Measurements from ENCODE around the gene PERM1.
"Not testable (repeated sequence)": the region's sequence is repeated elsewhere in the genome, so short reads cannot be mapped to it uniquely, and the experiment has no call there.

Gene PERM1

GRCh38 chr1:979744-980072 is 2.2 kb downstream of the PERM1 start:
- DNase-seq (ENCODE audit: low read depth in 2 of 2, low spot score in 1 of 2) = no peak

- DNase-seq (ENCODE audit: low read depth in 2 of 2, low spot score in 1 of 2) = no peak
These were observed 2.8 kb downstream of the PERM1 start for GRCh38 chr1:978835-979743.

- no peak for DNase-seq (ENCODE audit: low read depth in 2 of 2, low spot score in 1 of 2)
These were observed 3.6 kb downstream of the PERM1 start for GRCh38 chr1:978069-978834.

GRCh38 chr1:976791-977190 is 5.1 kb downstream of the PERM1 start:
- not testable (repeated sequence) for DNase-seq (ENCODE audit: low read depth in 2 of 2, low spot score in 1 of 2)

GRCh38 chr1:975896-976683 is 5.8 kb downstream of the PERM1 start:
- DNase-seq (ENCODE audit: low read depth in 2 of 2, low spot score in 1 of 2) = peak in 1 of 2 donors; percentile 43

- no peak for DNase-seq (ENCODE audit: low read depth in 2 of 2, low spot score in 1 of 2)
These were observed 6.5 kb downstream of the PERM1 start for GRCh38 chr1:975365-975764.

- DNase-seq (ENCODE audit: low read depth in 2 of 2, low spot score in 1 of 2) = no peak
These were observed 7.1 kb downstream of the PERM1 start for GRCh38 chr1:974687-975328.

- DNase-seq (ENCODE audit: low read depth in 2 of 2, low spot score in 1 of 2) = no peak
These were observed 7.6 kb downstream of the PERM1 start for GRCh38 chr1:974293-974640.

GRCh38 chr1:973459-974292 is 8.2 kb downstream of the PERM1 start:
- no peak for DNase-seq (ENCODE audit: low read depth in 2 of 2, low spot score in 1 of 2)

GRCh38 chr1:972726-973458 is 9.0 kb downstream of the PERM1 start:
- DNase-seq (ENCODE audit: low read depth in 2 of 2, low spot score in 1 of 2) = no peak

- no peak for DNase-seq (ENCODE audit: low read depth in 2 of 2, low spot score in 1 of 2)
These were observed 10.0 kb downstream of the PERM1 start for GRCh38 chr1:971751-972506.

- DNase-seq (ENCODE audit: low read depth in 2 of 2, low spot score in 1 of 2) = no peak
These were observed 10.7 kb downstream of the PERM1 start for GRCh38 chr1:970973-971730.

GRCh38 chr1:970242-970972 is 11.5 kb downstream of the PERM1 start:
- no peak for DNase-seq (ENCODE audit: low read depth in 2 of 2, low spot score in 1 of 2)

- no peak for DNase-seq (ENCODE audit: low read depth in 2 of 2, low spot score in 1 of 2)
These were observed 12.5 kb downstream of the PERM1 start for GRCh38 chr1:969260-969855.

GRCh38 chr1:967466-968343 is 14.2 kb downstream of the PERM1 start:
- DNase-seq (ENCODE audit: low read depth in 2 of 2, low spot score in 1 of 2) = no peak

GRCh38 chr1:966704-967300 is 15.1 kb downstream of the PERM1 start:
- DNase-seq (ENCODE audit: low read depth in 2 of 2, low spot score in 1 of 2) = peak; percentile 70 to 73
